GM19372 (cell line): ENCODE results near the gene DNAJA3.

Source experiments
- ATAC-seq: cut with Tn5 transposase; IDR thresholded peaks from one replicate; pipeline ENCODE4 v1.9.1; 2021; ENCODE audit warnings: mild to moderate bottlenecking, low read depth, moderate library complexity; ENCODE audit not compliant: unreplicated experiment

Gene DNAJA3

GRCh38 chr16:4468972-4469371, 43.3 kb downstream of the DNAJA3 start:
- no peak for ATAC-seq

GRCh38 chr16:4471869-4472268, 46.2 kb downstream of the DNAJA3 start:
- ATAC-seq: no peak

GRCh38 chr16:4472880-4473279, 47.2 kb downstream of the DNAJA3 start:
- no peak for ATAC-seq

- ATAC-seq: no peak
Measured at GRCh38 chr16:4474192-4474961, 48.7 kb downstream of the DNAJA3 start, which contains the start of gene NMRAL1. Gene NMRAL1, minus strand, starts transcription at chr16:4474625. Its CDS starts 493 bp downstream, at chr16:4474132.

GRCh38 chr16:4475880-4476788, 50.5 kb downstream of the DNAJA3 start, which contains the start of gene HMOX2:
Gene HMOX2, plus strand, starts transcription at chr16:4476398. Its CDS starts 29,127 bp downstream, at chr16:4505525.
- ATAC-seq: peak; percentile 91

GRCh38 chr16:4477966-4478365, 52.3 kb downstream of the DNAJA3 start:
- no peak for ATAC-seq

- ATAC-seq: no peak
Measured at GRCh38 chr16:4481526-4481925, 55.9 kb downstream of the DNAJA3 start.

GRCh38 chr16:4481963-4482362, 56.3 kb downstream of the DNAJA3 start:
- ATAC-seq: no peak

- ATAC-seq: no peak
Measured at GRCh38 chr16:4486126-4486893, 60.6 kb downstream of the DNAJA3 start.

GRCh38 chr16:4487955-4488498, 62.4 kb downstream of the DNAJA3 start:
- no peak for ATAC-seq

GRCh38 chr16:4488499-4488967, 62.9 kb downstream of the DNAJA3 start:
- no peak for ATAC-seq

GRCh38 chr16:4489030-4489429, 63.4 kb downstream of the DNAJA3 start:
- no peak for ATAC-seq

GRCh38 chr16:4491898-4492297, 66.2 kb downstream of the DNAJA3 start:
- no peak for ATAC-seq

GRCh38 chr16:4494746-4495490, 69.2 kb downstream of the DNAJA3 start:
- ATAC-seq: no peak

GRCh38 chr16:4495766-4496165, 70.1 kb downstream of the DNAJA3 start:
- no peak for ATAC-seq

GRCh38 chr16:4496305-4496704, 70.6 kb downstream of the DNAJA3 start:
- no peak for ATAC-seq

- ATAC-seq: no peak
Measured at GRCh38 chr16:4498546-4499195, 73.0 kb downstream of the DNAJA3 start.

GRCh38 chr16:4499196-4499555, 73.5 kb downstream of the DNAJA3 start:
- no peak for ATAC-seq

- ATAC-seq: no peak
Measured at GRCh38 chr16:4500272-4500671, 74.6 kb downstream of the DNAJA3 start.
